Ammon's horn (tissue), 1 donor: Measurements from ENCODE around the gene ADAMTS2.

Source experiments
- DNase-seq: peaks from one replicate; pipeline ENCODE4 v3.0.0-alpha.2; 2016; ENCODE audit warnings: low spot score

The ADAMTS2 gene

GRCh38 chr5:179176571-179177230, 168.6 kb downstream of the ADAMTS2 start:
- peak; percentile 34 for DNase-seq

GRCh38 chr5:179176166-179176565, 169.1 kb downstream of the ADAMTS2 start:
- no peak for DNase-seq

- DNase-seq, result no peak
Observed at GRCh38 chr5:179171816-179172745, 173.2 kb downstream of the ADAMTS2 start.

GRCh38 chr5:179171251-179171815, 173.9 kb downstream of the ADAMTS2 start:
- no peak for DNase-seq

- DNase-seq, result no peak
Observed at GRCh38 chr5:179170606-179171005, 174.7 kb downstream of the ADAMTS2 start.

- DNase-seq, result no peak
Observed at GRCh38 chr5:179169836-179170235, 175.4 kb downstream of the ADAMTS2 start.

- DNase-seq, result no peak
Observed at GRCh38 chr5:179168664-179169063, 176.6 kb downstream of the ADAMTS2 start.

- DNase-seq, result no peak
Observed at GRCh38 chr5:179167871-179168451, 177.3 kb downstream of the ADAMTS2 start.

GRCh38 chr5:179166886-179167841, 178.1 kb downstream of the ADAMTS2 start:
- DNase-seq, result peak; percentile 45

GRCh38 chr5:179166171-179166885, 178.9 kb downstream of the ADAMTS2 start:
- DNase-seq, result no peak

- DNase-seq, result no peak
Observed at GRCh38 chr5:179165421-179166170, 179.7 kb downstream of the ADAMTS2 start.

- no peak for DNase-seq
Observed at GRCh38 chr5:179164331-179165311, 180.6 kb downstream of the ADAMTS2 start.

GRCh38 chr5:179163236-179164155, 181.8 kb downstream of the ADAMTS2 start:
- no peak for DNase-seq

GRCh38 chr5:179162351-179163235, 182.7 kb downstream of the ADAMTS2 start:
- no peak for DNase-seq

- no peak for DNase-seq
Observed at GRCh38 chr5:179161901-179162300, 183.4 kb downstream of the ADAMTS2 start.

- DNase-seq, result no peak
Observed at GRCh38 chr5:179160584-179160983, 184.7 kb downstream of the ADAMTS2 start.

GRCh38 chr5:179158556-179158955, 186.7 kb downstream of the ADAMTS2 start:
- no peak for DNase-seq
